Stimulated activated CD4-positive, alpha-beta T cell treated with anti-CD3 and anti-CD28 coated beads, TNF-alpha, amount 100 ng/mL, for 1 hour (primary cell): ENCODE results near the gene SARNP.

Source experiments
- DNase-seq, 3 donors: peaks; one replicate each; pipeline ENCODE4 v3.0.0-alpha.2; 2020; ENCODE audit warnings: low read depth in 3 of 3, low spot score in 1 of 3

SARNP gene

GRCh38 chr12:55726971-55727370 is 90.6 kb downstream of the SARNP start:
- no peak for DNase-seq

GRCh38 chr12:55725556-55725955 is 92.0 kb downstream of the SARNP start:
- no peak for DNase-seq

- no peak for DNase-seq
Observed at GRCh38 chr12:55724940-55725309, 92.6 kb downstream of the SARNP start.

- DNase-seq: peak in 2 of 3 donors; percentile 35 to 39
Observed at GRCh38 chr12:55724226-55724939, 93.1 kb downstream of the SARNP start.

- DNase-seq: no peak
Observed at GRCh38 chr12:55723516-55724225, 93.9 kb downstream of the SARNP start.

GRCh38 chr12:55722948-55723347 is 94.6 kb downstream of the SARNP start:
- no peak for DNase-seq

- no peak for DNase-seq
Observed at GRCh38 chr12:55721601-55722213, 95.8 kb downstream of the SARNP start.

GRCh38 chr12:55720894-55721444 is 96.6 kb downstream of the SARNP start:
- no peak for DNase-seq

GRCh38 chr12:55720071-55720564 is 97.4 kb downstream of the SARNP start, which contains the start of gene RDH5:
Gene RDH5 (plus strand): TSS chr12:55720393. CDS start chr12:55721185, 792 bp downstream.
- no peak for DNase-seq

GRCh38 chr12:55719371-55719770 is 98.2 kb downstream of the SARNP start:
- no peak for DNase-seq

- no peak for DNase-seq
Observed at GRCh38 chr12:55718624-55719275, 98.8 kb downstream of the SARNP start.

- DNase-seq: no peak
Observed at GRCh38 chr12:55718015-55718414, 99.5 kb downstream of the SARNP start.

- DNase-seq: no peak
Observed at GRCh38 chr12:55717011-55718007, 100.2 kb downstream of the SARNP start.

- DNase-seq: no peak
Observed at GRCh38 chr12:55716582-55716957, 101.0 kb downstream of the SARNP start.

GRCh38 chr12:55715833-55716581 is 101.5 kb downstream of the SARNP start, which contains the start of gene BLOC1S1:
Gene BLOC1S1 (plus strand): TSS chr12:55716046. CDS start chr12:55716052, 6 bp downstream.
- DNase-seq: peak; percentile 77 to 92 (median 77)

GRCh38 chr12:55715169-55715764 is 102.3 kb downstream of the SARNP start:
- no peak for DNase-seq

- DNase-seq: no peak
Observed at GRCh38 chr12:55713721-55714120, 103.8 kb downstream of the SARNP start.

GRCh38 chr12:55712700-55713415 is 104.7 kb downstream of the SARNP start:
- no peak for DNase-seq
